ENCODE results near the gene AHRR. TPM values are rescaled to one million over a fixed set of nuclear protein-coding genes. Genes with fewer than 3 reads are reported as not detected.
"Not testable (repeated sequence)": the region's sequence is repeated elsewhere in the genome, so short reads cannot be mapped to it uniquely, and the experiment has no call there.

The AHRR gene
- polyA plus RNA-seq, 2 of the 4 experiments (the other 2 are of a cell fraction), result 1.2 to 1.7 TPM

DNA sequence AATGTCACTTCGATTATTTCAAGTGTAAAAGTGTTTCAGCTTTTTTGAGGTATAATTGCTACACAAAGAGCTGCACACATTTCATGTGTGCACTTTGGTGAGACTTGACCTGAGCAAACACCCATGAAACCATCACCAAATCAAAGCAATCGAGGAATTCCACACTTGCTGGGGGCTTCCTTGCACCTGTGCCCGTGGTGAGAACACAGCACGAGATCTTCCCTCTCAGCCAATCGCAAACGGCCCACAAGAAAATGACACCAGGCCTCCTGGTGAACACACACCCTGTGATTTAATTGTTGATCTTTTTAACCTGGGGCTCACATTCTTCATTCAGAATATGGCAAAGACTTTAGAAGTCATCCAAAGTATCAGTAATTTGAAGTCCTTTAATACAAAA is 24.1 kb upstream of the AHRR start:
- H3K4me1 ChIP-seq; POLR2A ChIA-PET; H3K4me3 ChIP-seq; FAIRE-seq; H3K4me2 ChIP-seq; H3K27ac ChIP-seq; H3K9me3 ChIP-seq; ATAC-seq; CTCF ChIA-PET; DNase-seq (ENCODE audit: low read depth in 1 of 2, low spot score in 1 of 2): not testable (repeated sequence)
- WGBS (ENCODE audit: missing lambda C conversion rate), result 76% methylated on average over 6 of the region's 6 CpGs

DNA sequence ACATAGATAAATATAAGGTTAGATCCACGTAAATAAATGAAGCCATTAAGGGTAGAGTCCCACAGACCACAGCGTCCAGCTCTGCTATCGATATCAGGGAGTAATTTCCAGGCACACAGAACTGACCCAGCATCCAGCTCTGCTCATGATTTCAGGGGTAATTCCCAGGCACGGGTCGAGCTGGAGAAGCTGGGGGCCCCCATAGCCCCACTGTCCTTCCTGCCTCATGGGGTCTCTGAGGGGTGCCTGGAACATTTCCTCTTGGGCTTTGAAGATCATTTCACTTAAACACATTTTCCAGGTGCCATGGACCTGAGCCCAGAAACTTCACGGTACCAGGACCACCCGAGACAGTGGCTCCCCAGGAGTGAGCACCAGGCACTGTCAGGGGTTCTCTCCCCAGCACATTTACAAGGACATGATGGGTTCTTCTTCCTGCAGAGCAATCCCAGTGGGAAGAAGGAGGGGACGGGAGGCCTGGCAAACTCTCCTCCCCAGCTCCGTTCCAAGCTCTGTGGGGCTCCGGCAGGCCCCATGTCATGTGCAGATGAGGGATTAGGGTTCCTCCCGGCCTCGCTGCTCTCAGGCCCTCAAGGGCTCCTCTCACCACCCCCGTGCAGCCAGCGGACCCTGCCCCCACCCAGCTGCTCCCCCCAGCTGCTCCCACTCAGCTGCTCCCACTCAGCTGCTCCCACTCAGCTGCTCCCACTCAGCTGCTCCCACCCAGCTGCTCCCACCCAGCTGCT is 23.4 kb upstream of the AHRR start:
- H3K4me2 ChIP-seq; H3K4me3 ChIP-seq; ATAC-seq; H3K9me3 ChIP-seq; H3K4me1 ChIP-seq; H3K27ac ChIP-seq; FAIRE-seq; POLR2A ChIA-PET; DNase-seq (ENCODE audit: low read depth in 1 of 2, low spot score in 1 of 2): not testable (repeated sequence)
- WGBS (ENCODE audit: missing lambda C conversion rate), result 93% methylated on average over 9 of the region's 14 CpGs
- CTCF ChIA-PET, result interaction anchor here (0.7 kb wide), 1 partner anchor 18 kb away, joined by 3 read pairs; no protein-coding TSS in a partner anchor

DNA sequence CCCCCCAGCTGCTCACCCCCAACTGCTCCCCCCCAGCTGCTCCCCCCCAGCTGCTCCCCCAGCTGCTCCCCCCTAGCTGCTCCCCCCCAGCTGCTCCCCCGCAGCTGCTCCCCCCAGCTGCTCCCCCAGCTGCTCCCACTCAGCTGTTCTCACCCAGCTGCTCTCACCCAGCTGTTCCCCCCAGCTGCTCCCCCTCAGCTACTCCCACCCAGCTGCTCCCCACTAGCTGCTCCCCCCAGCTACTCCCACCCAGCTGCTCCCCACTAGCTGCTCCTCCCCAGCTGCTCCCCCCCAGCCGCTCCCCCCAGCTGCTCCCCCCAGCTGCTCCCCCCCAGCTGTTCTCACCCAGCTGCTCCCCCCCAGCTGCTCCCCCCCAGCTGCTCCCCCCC is 22.8 kb upstream of the AHRR start:
- Histone ChIP-seq H3K27ac (no peak overlapping the region), H3K4me1 (no peaks in the 10 kb centered on the region), H3K9me3 (no peaks in the 10 kb centered on the region), H3K4me3 (no peak overlapping the region), H3K4me2 (no peak overlapping the region)
- TF ChIP-seq ESRRA (IDR thresholded peaks at IDR 0.05; ENCODE audit: borderline replicate concordance, low read length) (no peak), HOXA7 (CRISPR knock-in tag; IDR thresholded peaks at IDR 0.05) (no peak), ZC3H11A (IDR thresholded peaks at IDR 0.05) (no peak), RCOR1 (IDR thresholded peaks at IDR 0.05; ENCODE audit: low read depth, low read length) (no peak), EHMT2 (IDR thresholded peaks at IDR 0.05; ENCODE audit: low read depth) (no peak), RNF2 (IDR thresholded peaks at IDR 0.05; ENCODE audit: borderline replicate concordance, low read depth) (no peak), POLR2AphosphoS2 (conservative IDR thresholded peaks at IDR 0.05; ENCODE audit: low read length) (no peak), EP300 (IDR thresholded peaks at IDR 0.05) (no peak), CHD2 (IDR thresholded peaks at IDR 0.05; ENCODE audit: low read length, partially characterized antibody) (no peak), CHD4 (IDR thresholded peaks at IDR 0.05; ENCODE audit: borderline replicate concordance) (no peak), HOXB13 (CRISPR knock-in tag; IDR thresholded peaks at IDR 0.05; ENCODE audit: low read depth) (no peak), SREBF2 (IDR thresholded peaks at IDR 0.05) (no peak)
- TF ChIP-seq, protein P1, sequence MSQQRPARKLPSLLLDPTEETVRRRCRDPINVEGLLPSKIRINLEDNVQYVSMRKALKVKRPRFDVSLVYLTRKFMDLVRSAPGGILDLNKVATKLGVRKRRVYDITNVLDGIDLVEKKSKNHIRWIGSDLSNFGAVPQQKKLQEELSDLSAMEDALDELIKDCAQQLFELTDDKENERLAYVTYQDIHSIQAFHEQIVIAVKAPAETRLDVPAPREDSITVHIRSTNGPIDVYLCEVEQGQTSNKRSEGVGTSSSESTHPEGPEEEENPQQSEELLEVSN (IDR thresholded peaks at IDR 0.05; ENCODE audit: borderline replicate concordance, low read depth), result no peak
- TF ChIP-seq, protein P2, sequence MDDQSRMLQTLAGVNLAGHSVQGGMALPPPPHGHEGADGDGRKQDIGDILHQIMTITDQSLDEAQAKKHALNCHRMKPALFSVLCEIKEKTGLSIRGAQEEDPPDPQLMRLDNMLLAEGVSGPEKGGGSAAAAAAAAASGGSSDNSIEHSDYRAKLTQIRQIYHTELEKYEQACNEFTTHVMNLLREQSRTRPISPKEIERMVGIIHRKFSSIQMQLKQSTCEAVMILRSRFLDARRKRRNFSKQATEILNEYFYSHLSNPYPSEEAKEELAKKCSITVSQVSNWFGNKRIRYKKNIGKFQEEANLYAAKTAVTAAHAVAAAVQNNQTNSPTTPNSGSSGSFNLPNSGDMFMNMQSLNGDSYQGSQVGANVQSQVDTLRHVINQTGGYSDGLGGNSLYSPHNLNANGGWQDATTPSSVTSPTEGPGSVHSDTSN (IDR thresholded peaks at IDR 0.05), result no peak
- TF ChIP-seq, protein P3, sequence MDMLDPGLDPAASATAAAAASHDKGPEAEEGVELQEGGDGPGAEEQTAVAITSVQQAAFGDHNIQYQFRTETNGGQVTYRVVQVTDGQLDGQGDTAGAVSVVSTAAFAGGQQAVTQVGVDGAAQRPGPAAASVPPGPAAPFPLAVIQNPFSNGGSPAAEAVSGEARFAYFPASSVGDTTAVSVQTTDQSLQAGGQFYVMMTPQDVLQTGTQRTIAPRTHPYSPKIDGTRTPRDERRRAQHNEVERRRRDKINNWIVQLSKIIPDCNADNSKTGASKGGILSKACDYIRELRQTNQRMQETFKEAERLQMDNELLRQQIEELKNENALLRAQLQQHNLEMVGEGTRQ (IDR thresholded peaks at IDR 0.05), result no peak
- ChIA-PET POLR2A (interaction anchor here (0.6 to 1.0 kb wide), 2 partner anchors 14 to 28 kb away, joined by 3 to 8 read pairs; no protein-coding TSS in a partner anchor), CTCF (interaction anchor here (0.6 to 0.7 kb wide), 2 partner anchors 18 to 20 kb away, joined by 3 read pairs; no protein-coding TSS in a partner anchor)
- ATAC-seq, result no peak
- FAIRE-seq, result no peak
- no CpG with 5 or more reads among the region's 2 CpGs for WGBS (ENCODE audit: missing lambda C conversion rate)
- DNase-seq (ENCODE audit: low read depth in 1 of 2, low spot score in 1 of 2), result no peak

DNA sequence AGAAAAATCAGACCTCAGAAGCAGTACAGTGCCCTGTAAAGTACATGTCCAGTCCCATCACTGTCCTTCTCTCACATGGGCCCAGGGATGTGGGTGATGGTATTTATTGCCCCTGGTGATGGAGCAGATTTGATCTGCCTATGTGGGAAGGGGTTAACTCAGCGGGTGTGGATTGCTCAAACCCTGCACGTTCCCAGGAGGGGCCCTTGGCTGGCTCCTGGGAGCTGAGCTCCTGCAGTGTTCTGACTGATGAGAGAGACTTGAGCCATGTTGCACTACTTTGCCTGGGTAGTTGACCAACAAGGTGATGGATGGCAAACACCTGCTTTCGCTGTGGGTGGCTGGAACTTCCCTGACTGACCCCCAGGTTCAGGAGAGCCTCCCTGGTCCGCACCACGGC is 21.6 kb upstream of the AHRR start:
- WGBS (ENCODE audit: missing lambda C conversion rate), result 62% methylated on average over 3 of the region's 5 CpGs
- ChIA-PET CTCF (interaction anchor here (0.6 kb wide), 1 partner anchor 77 kb away, joined by 3 read pairs; no protein-coding TSS in a partner anchor), POLR2A (interaction anchor here (1.0 kb wide), 1 partner anchor 29 kb away, joined by 8 read pairs; no protein-coding TSS in a partner anchor)
- not testable (repeated sequence) for H3K4me1 ChIP-seq; H3K27ac ChIP-seq; H3K4me2 ChIP-seq; ATAC-seq; DNase-seq (ENCODE audit: low read depth in 1 of 2, low spot score in 1 of 2); H3K4me3 ChIP-seq; FAIRE-seq; H3K9me3 ChIP-seq

DNA sequence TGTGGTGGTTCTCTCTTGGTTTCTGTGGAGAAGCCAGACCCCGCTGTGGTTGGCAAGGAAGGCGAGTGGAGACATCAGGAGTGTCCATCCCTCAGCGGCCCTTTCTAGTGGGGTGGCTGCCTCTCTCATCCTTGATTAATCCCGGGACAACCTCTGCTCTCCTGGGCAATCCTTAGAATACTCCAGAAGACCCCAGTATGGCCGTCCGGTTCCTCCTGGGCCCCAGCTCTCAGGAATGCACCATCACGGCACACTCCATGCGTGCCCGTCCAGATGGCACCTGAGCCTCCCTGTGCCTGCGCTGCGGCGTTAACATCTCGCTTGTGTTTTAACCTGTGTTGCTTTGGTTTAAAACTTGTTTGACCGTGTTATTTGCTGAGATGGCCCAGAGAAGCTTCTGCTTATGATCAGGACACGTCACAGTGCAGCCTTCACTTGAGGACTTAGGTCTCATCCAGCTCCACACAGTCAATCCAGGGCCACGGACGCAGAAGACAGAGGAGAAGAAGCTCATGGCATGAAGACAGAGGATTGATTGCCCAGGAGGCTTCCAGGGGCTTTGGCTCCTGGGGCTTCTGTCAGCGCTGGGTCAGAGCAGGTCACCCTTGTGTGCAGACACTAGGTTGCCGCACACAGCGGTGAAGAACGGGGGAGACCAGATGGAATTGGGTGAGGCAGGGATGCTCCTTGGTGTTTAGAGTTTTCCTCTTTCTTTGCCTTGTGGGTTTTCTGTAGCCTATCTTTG is 20.7 kb upstream of the AHRR start:
- DNase-seq (ENCODE audit: low read depth in 1 of 2, low spot score in 1 of 2); H3K9me3 ChIP-seq; FAIRE-seq; H3K4me3 ChIP-seq; H3K27ac ChIP-seq; H3K4me1 ChIP-seq; CTCF ChIA-PET; ATAC-seq; POLR2A ChIA-PET; H3K4me2 ChIP-seq: not testable (repeated sequence)
- WGBS (ENCODE audit: missing lambda C conversion rate), result 93% methylated on average over 21 of the region's 21 CpGs
